Heart left ventricle (tissue), 13 donors: ENCODE measurements around the gene DUXB.

Source experiments
- POLR2A ChIP-seq, 2 donors: fragments of 450-650 bp; IDR thresholded peaks; one replicate each; pipeline ENCODE4 v1.6.1; 2017; ENCODE audit warnings: antibody characterized with exemption in 2 of 2, mild to moderate bottlenecking in 2 of 2, moderate library complexity in 2 of 2
- TF ChIP-seq, protein P1 (sequence below), 12 donors: fragments of 200-600 bp; sonication (generic) in 4 of 12; IDR thresholded peaks; one replicate each; pipeline versions ENCODE4 v1.5.0 to v1.8.0; 2018 to 2022; ENCODE audit warnings: antibody characterized with exemption in 12 of 12, mild to moderate bottlenecking in 5 of 12
- donor health status: ischemic (EF 13 %, LVEDD 7.1; RV severe dilation, severe dysfunction).
- donor health status: DM: no; HTN: yes; CAD: no.
- donor health status: DM: no; HTN: no; CAD: no.
- donor health status: ischemic (EF 25% LVEDD 6.9; RV normal size, moderate dysfunction).
- donor health status: ischemic (EF 25% LVEDD 5.7; RV mildly dilated, moderate dysfunction).
- donor health status: ischemic (EF 35%, LVEDD 5.7; RV mildly dilated, moderate dysfunction).
- donor health status: nonischemic (EF 11% LVEDD 7.7; RV severe dilation, severe dysfunction).
- donor health status: DM: yes; HTN: yes; CAD: no.
- donor health status: PGD.
- donor health status: ischemic (EF 29% LVEDD 5.4; RV normal size, mild dysfunction).
- donor health status: nonischemic (EF 23%, LVEDD 6.1; RV moderate dilation, normal function).

DNA sequence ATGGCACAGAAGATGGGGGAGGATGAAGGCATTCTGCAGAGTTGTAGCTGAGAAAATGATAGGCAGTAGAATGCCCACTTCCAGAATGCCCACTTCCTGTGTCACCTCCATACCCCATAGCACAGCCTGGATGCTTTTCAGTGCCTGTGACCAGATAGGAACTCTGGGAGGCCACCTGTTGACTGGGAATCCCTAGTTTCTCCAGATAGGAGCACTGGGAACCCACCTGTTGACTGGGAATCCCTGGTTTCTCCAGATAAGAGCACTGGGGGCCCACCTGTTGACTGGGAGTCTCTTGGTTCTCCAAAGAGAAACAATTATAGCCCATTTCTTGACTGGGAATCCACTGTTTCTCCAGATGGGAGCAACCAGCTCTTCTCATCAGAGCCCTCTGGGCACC, 13.4 kb upstream of the DUXB start:
- TF ChIP-seq, protein P1, sequence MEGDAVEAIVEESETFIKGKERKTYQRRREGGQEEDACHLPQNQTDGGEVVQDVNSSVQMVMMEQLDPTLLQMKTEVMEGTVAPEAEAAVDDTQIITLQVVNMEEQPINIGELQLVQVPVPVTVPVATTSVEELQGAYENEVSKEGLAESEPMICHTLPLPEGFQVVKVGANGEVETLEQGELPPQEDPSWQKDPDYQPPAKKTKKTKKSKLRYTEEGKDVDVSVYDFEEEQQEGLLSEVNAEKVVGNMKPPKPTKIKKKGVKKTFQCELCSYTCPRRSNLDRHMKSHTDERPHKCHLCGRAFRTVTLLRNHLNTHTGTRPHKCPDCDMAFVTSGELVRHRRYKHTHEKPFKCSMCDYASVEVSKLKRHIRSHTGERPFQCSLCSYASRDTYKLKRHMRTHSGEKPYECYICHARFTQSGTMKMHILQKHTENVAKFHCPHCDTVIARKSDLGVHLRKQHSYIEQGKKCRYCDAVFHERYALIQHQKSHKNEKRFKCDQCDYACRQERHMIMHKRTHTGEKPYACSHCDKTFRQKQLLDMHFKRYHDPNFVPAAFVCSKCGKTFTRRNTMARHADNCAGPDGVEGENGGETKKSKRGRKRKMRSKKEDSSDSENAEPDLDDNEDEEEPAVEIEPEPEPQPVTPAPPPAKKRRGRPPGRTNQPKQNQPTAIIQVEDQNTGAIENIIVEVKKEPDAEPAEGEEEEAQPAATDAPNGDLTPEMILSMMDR (IDR thresholded peaks at IDR 0.05) = no peak
- TF ChIP-seq POLR2A (IDR thresholded peaks at IDR 0.05) = no peak
